HepG2 (cell line): Measurements from ENCODE around the gene SHBG. TPM values are rescaled to one million over a fixed set of nuclear protein-coding genes. Genes with fewer than 3 reads are reported as not detected.

Experiments used
- ATAC-seq: fragments of 200-7000 bp; cut with Tn5 transposase; 3 replicates; pipeline ENCODE4 v1.9.1; 2020; ENCODE audit warnings: mild to moderate bottlenecking, moderate library complexity
- BruUV-seq: library from RNA; stranded (reverse); fragments of 400-500 nt; replicated peaks from 2 replicates; lab custom pipeline; 2021; lab: Mats Ljungman, UMichigan
- CTCF ChIA-PET: fragments of 300-600 bp; formaldehyde crosslinking; extraction: SDS; loops from one replicate; lab custom pipeline; 2021; ENCODE audit warnings: low total read pairs, inconsistent platforms, low intra/inter-chr PET ratio; lab: Yijun Ruan, JAX
- POLR2A ChIA-PET: fragments of 350-600 bp; sonication (Branson Sonifier 250); formaldehyde crosslinking; loops from one replicate; lab custom pipeline; 2020; ENCODE audit warnings: antibody characterized with exemption, inconsistent platforms; lab: Yijun Ruan, JAX
- DNase-seq: peaks from one replicate; pipeline ENCODE4 v3.0.0-alpha.2; 2015; ENCODE audit warnings: low spot score
- FAIRE-seq: peaks from 3 replicates; lab custom pipeline; 2011; peaks lifted over from hg19 to GRCh38; lab: Jason Lieb, UNC
- H2AFZ ChIP-seq: one replicate; pipeline ENCODE4 v1.6.1; 2011; ENCODE audit warnings: low read length, inconsistent platforms
- H3K27ac ChIP-seq: fragments of 300-600 bp; 3 replicates; pipeline ENCODE4 v1.8.0; 2011; ENCODE audit warnings: mixed run types, mild to moderate bottlenecking, mixed read lengths, low read length, inconsistent platforms; ENCODE audit not compliant: insufficient read depth; ENCODE audit errors: extremely low read length
- H3K27me3 ChIP-seq, 2 experiments: fragments of 200-600 bp in 1 of 2; 2 replicates in 1 of 2; 3 replicates in 1 of 2; pipeline versions ENCODE4 v1.6.0 to v1.8.0; 2011; ENCODE audit warnings: low read length in 2 of 2, mild to moderate bottlenecking in 2 of 2, moderate library complexity in 2 of 2, inconsistent platforms in 1 of 2; ENCODE audit not compliant: insufficient read depth in 2 of 2, control insufficient read depth in 1 of 2
- H3K36me3 ChIP-seq, 2 experiments: fragments of 200-600 bp in 1 of 2; replicated peaks in 1 of 2; 2 replicates in 1 of 2; 3 replicates in 1 of 2; pipeline versions ENCODE4 v1.5.1 to v1.8.0; 2011; ENCODE audit warnings: low read length in 2 of 2, inconsistent platforms in 1 of 2; ENCODE audit not compliant: insufficient read depth in 2 of 2, control insufficient read depth in 1 of 2
- H3K4me1 ChIP-seq: 2 replicates; pipeline ENCODE4 v1.5.1; 2012; ENCODE audit warnings: low read length, inconsistent platforms; ENCODE audit not compliant: insufficient read depth
- H3K4me2 ChIP-seq: 2 replicates; pipeline ENCODE4 v1.6.0; 2011; ENCODE audit warnings: low read depth, low read length, inconsistent platforms
- H3K4me3 ChIP-seq, 3 experiments: fragments of 200-600 bp in 1 of 3; sonication (generic), shearing (Covaris generic) in 1 of 3; replicated peaks in 1 of 3; 2 replicates each; pipeline ENCODE4 v1.5.1; 2011 to 2016; ENCODE audit warnings: low read length in 3 of 3, inconsistent platforms in 2 of 3, low read depth in 2 of 3, mild to moderate bottlenecking in 2 of 3, control low read depth in 1 of 3, mixed read lengths in 1 of 3; ENCODE audit not compliant: insufficient read depth in 1 of 3
- H3K79me2 ChIP-seq: one replicate; pipeline ENCODE4 v1.6.1; 2011; ENCODE audit warnings: low read length, inconsistent platforms; ENCODE audit not compliant: insufficient read depth
- H3K9ac ChIP-seq: 2 replicates; pipeline ENCODE4 v1.6.0; 2011; ENCODE audit warnings: mild to moderate bottlenecking, low read depth, low read length, inconsistent platforms; ENCODE audit not compliant: insufficient read depth
- H3K9me3 ChIP-seq: 2 replicates; pipeline ENCODE4 v1.5.1; 2012; ENCODE audit warnings: mild to moderate bottlenecking, low read length
- H4K20me1 ChIP-seq: 2 replicates; pipeline ENCODE4 v1.6.0; 2011; ENCODE audit warnings: inconsistent platforms, mild to moderate bottlenecking, low read length, moderate library complexity; ENCODE audit not compliant: insufficient read depth
- GABPB1 ChIP-seq: IDR thresholded peaks from 2 replicates; pipeline ENCODE4 v1.6.1; 2016; ENCODE audit warnings: mild to moderate bottlenecking, missing genetic modification reagents, moderate library complexity, missing compliant biosample characterization
- HNF4A ChIP-seq: sonication (generic); formaldehyde crosslinking; IDR thresholded peaks from 2 replicates; pipeline ENCODE4 v1.4.0; 2020; ENCODE audit warnings: missing genetic modification reagents
- MEF2D ChIP-seq: sonication (generic); formaldehyde crosslinking; IDR thresholded peaks from 2 replicates; pipeline ENCODE4 v1.5.1; 2020; ENCODE audit warnings: mild to moderate bottlenecking, missing genetic modification reagents
- MEIS2 ChIP-seq: sonication (generic); formaldehyde crosslinking; IDR thresholded peaks from 2 replicates; pipeline ENCODE4 v1.9.0; 2021; ENCODE audit warnings: mild to moderate bottlenecking, missing genetic modification reagents
- NFKB2 ChIP-seq: sonication (generic); formaldehyde crosslinking; IDR thresholded peaks from 2 replicates; pipeline ENCODE4 v1.4.0; 2020; ENCODE audit warnings: missing genetic modification reagents, borderline replicate concordance
- NFYC ChIP-seq: IDR thresholded peaks from 2 replicates; pipeline ENCODE4 v1.6.1; 2016; ENCODE audit warnings: missing genetic modification reagents, missing compliant biosample characterization
- POLR2G ChIP-seq: fragments of 200-400 bp; formaldehyde crosslinking; IDR thresholded peaks from 2 replicates; pipeline ENCODE4 v1.6.1; 2018; ENCODE audit warnings: mild to moderate bottlenecking, low read depth, low read length, moderate library complexity
- SIX4 ChIP-seq: sonication (generic); formaldehyde crosslinking; IDR thresholded peaks from 2 replicates; pipeline ENCODE4 v1.4.0; 2020; ENCODE audit warnings: missing genetic modification reagents
- STAG1 ChIP-seq: sonication (generic); formaldehyde crosslinking; IDR thresholded peaks from 2 replicates; pipeline ENCODE4 v1.4.0; 2020; ENCODE audit warnings: missing genetic modification reagents
- ZBTB7A ChIP-seq: sonication (generic); formaldehyde crosslinking; IDR thresholded peaks from 2 replicates; pipeline ENCODE4 v1.8.0; 2022; ENCODE audit warnings: mild to moderate bottlenecking, missing genetic modification reagents
- ZFX ChIP-seq: sonication (generic); formaldehyde crosslinking; IDR thresholded peaks from 2 replicates; pipeline ENCODE4 v1.4.0; 2020; ENCODE audit warnings: mild to moderate bottlenecking, low read depth, missing genetic modification reagents, moderate library complexity
- ZNF484 ChIP-seq: sonication (generic); formaldehyde crosslinking; IDR thresholded peaks from 2 replicates; pipeline ENCODE4 v1.5.1; 2020; ENCODE audit warnings: mild to moderate bottlenecking, low read depth, missing genetic modification reagents, borderline replicate concordance
- ZNF607 ChIP-seq: sonication (generic); formaldehyde crosslinking; IDR thresholded peaks from 2 replicates; pipeline ENCODE4 v1.5.1; 2020; ENCODE audit warnings: missing genetic modification reagents, mild to moderate bottlenecking, borderline replicate concordance
- ZNF768 ChIP-seq: sonication (generic); formaldehyde crosslinking; IDR thresholded peaks from 2 replicates; pipeline ENCODE4 v1.4.0; 2020; ENCODE audit warnings: missing genetic modification reagents
- ZNF891 ChIP-seq: sonication (generic); formaldehyde crosslinking; IDR thresholded peaks from 2 replicates; pipeline ENCODE4 v1.5.0; 2020; ENCODE audit warnings: mild to moderate bottlenecking, missing genetic modification reagents
- WGBS: methylation state at CpG from one replicate; pipeline ENCODE4 v1.1.6; 2017; ENCODE audit warnings: low lambda C conversion rate; 5-methylcytosine and 5-hydroxymethylcytosine counted together
- in situ Hi-C: cut with HindIII; loops from 2 replicates; pipeline ENCODE4 v1.10.0; 2017; ENCODE audit warnings: low pct_unique_long_range_greater_than_20kb; ENCODE audit not compliant: extremely low pct_ligation_motif_present
- intact Hi-C: fragments of 100-400 bp; cut with micrococcal nuclease; formaldehyde crosslinking; loops from one replicate; pipeline ENCODE4 v1.10.0; 2022; ENCODE audit not compliant: unreplicated experiment
- polyA plus RNA-seq, 8 experiments: library from polyadenylated mRNA; depleted of rRNA in 3 of 8; stranded (reverse) in 7 of 8; unstranded in 1 of 8; fragments of >200 nt; fragmentation: Illumina TruSeq in 4 of 8; extraction: Trizol in 4 of 8; gene quantifications; 2 replicates each; pipeline versions ENCODE4 v1.2.1 to v1.2.3, GENCODE V29; 2011 to 2016; ENCODE audit warnings: low read depth in 4 of 8, missing spikeins in 1 of 8, mixed read lengths in 1 of 8; ENCODE audit not compliant: insufficient read depth in 1 of 8
- total RNA-seq, 5 experiments: library from RNA; depleted of rRNA; stranded (reverse); fragments of >200 nt; fragmentation: Illumina TruSeq; extraction: Trizol; gene quantifications; 2 replicates each; pipeline ENCODE4 v1.2.3, GENCODE V29; 2016; ENCODE audit warnings: low read depth in 1 of 5
- TF ChIP-seq, protein P1 (sequence below): IDR thresholded peaks from 2 replicates; pipeline ENCODE4 v1.6.1; 2016; ENCODE audit warnings: low read depth, control low read depth
- TF ChIP-seq, protein P2 (sequence below): IDR thresholded peaks from 2 replicates; pipeline ENCODE4 v1.6.1; 2012; ENCODE audit warnings: inconsistent platforms
- TF ChIP-seq, protein P3 (sequence below): sonication (generic); formaldehyde crosslinking; IDR thresholded peaks from 2 replicates; pipeline ENCODE4 v1.5.0; 2020; ENCODE audit warnings: mild to moderate bottlenecking, missing genetic modification reagents, moderate library complexity

The SHBG gene
- total and polyA plus RNA-seq, 2 of the 13 experiments (the other 11 are each of a cell fraction or from before 2014, with no cell fraction given): 4.0 to 6.1 TPM

DNA sequence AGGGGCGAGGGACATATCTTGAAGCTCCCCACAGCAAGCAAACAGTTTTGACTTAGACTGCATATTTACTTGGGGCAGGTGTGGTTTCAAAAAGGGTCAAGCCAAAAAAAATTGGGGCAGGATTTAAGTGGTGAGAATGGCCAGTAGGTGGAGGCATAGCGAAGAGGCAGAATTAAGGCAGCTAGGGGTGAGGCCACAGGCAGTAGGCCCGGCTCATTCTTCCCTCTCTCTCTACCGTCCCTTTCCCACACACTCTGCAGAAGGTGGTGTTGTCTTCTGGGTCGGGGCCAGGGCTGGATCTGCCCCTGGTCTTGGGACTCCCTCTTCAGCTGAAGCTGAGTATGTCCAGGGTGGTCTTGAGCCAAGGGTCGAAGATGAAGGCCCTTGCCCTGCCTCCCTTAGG, 2.6 kb downstream of the SHBG start (continued):
- TF ChIP-seq, protein P1, sequence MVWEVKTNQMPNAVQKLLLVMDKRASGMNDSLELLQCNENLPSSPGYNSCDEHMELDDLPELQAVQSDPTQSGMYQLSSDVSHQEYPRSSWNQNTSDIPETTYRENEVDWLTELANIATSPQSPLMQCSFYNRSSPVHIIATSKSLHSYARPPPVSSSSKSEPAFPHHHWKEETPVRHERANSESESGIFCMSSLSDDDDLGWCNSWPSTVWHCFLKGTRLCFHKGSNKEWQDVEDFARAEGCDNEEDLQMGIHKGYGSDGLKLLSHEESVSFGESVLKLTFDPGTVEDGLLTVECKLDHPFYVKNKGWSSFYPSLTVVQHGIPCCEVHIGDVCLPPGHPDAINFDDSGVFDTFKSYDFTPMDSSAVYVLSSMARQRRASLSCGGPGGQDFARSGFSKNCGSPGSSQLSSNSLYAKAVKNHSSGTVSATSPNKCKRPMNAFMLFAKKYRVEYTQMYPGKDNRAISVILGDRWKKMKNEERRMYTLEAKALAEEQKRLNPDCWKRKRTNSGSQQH (CRISPR knock-in tag): no peak
- TF ChIP-seq NFKB2 (CRISPR knock-in tag) (peak; percentile 0; the same call in 1 of the 2 replicates), ZFX (CRISPR knock-in tag) (peak; percentile 22), NFYC (CRISPR knock-in tag) (peak; percentile 5; the same call in 1 of the 2 replicates), ZNF607 (CRISPR knock-in tag) (peak; percentile 45; the same call in 1 of the 2 replicates)
- TF ChIP-seq, protein P2, sequence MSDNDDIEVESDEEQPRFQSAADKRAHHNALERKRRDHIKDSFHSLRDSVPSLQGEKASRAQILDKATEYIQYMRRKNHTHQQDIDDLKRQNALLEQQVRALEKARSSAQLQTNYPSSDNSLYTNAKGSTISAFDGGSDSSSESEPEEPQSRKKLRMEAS: 0 out of 2 replicates have a peak, but pooled peaks have one; percentile 5

DNA sequence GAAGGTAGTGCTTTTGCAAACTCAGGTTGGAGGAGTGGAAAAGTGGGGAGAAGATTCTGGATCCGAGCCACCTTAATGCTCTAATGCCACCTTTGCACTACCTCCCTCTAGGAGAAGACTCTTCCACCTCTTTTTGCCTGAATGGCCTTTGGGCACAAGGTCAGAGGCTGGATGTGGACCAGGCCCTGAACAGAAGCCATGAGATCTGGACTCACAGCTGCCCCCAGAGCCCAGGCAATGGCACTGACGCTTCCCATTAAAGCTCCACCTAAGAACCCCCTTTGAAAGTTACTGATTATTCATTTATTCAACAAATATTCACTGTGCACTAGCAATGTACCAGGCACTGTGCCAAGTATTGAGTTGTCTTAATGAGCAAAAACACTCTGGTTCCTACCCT, 3.2 kb downstream of the SHBG start:
- H3K4me1 ChIP-seq: peaks cover 53% of the 10 kb centered on the region
- DNase-seq (peak; percentile 42), FAIRE-seq (no peak), ATAC-seq (peak; percentile 64)
- in situ Hi-C loops: loop anchor here (5.0 kb wide), 2 partner anchors 54 to 84 kb away; partner anchors contain the start of genes DNAH2, TP53 and WRAP53
- 14% methylated on average over 2 of the region's 2 CpGs for WGBS
- no peak overlapping the region for H3K9ac ChIP-seq
- ChIA-PET CTCF (interaction anchor here (0.7 to 2.5 kb wide), 3 partner anchors 40 to 55 kb away, joined by 3 to 12 read pairs (median 5); partner anchors contain the start of genes TP53 and WRAP53), POLR2A (interaction anchor here (1.3 to 4.4 kb wide), 4 partner anchors 18 to 54 kb away, joined by 4 to 56 read pairs (median 14); partner anchors contain the start of genes ATP1B2, CD68, FXR2 and TP53)
- H3K79me2 ChIP-seq: no peaks in the 10 kb centered on the region
- intact Hi-C loops: loop anchor here (5.0 kb wide), 2 partner anchors 39 to 54 kb away; partner anchors contain the start of genes TP53 and WRAP53
- no peak overlapping the region for H3K27ac ChIP-seq
- H3K27me3 ChIP-seq: no peaks in the 10 kb centered on the region; a peak in 1 of 5 replicates
- H2AFZ ChIP-seq: no peak overlapping the region
- H3K4me2 ChIP-seq: peak overlapping the region; percentile 86; the same call in 1 of the 2 replicates
- H3K36me3 ChIP-seq: no peaks in the 10 kb centered on the region
- no peaks in the 10 kb centered on the region for H3K9me3 ChIP-seq
- H4K20me1 ChIP-seq: no peaks in the 10 kb centered on the region
- H3K4me3 ChIP-seq: no peak overlapping the region
- no TSS peak for BruUV-seq
- TF ChIP-seq, protein P3, sequence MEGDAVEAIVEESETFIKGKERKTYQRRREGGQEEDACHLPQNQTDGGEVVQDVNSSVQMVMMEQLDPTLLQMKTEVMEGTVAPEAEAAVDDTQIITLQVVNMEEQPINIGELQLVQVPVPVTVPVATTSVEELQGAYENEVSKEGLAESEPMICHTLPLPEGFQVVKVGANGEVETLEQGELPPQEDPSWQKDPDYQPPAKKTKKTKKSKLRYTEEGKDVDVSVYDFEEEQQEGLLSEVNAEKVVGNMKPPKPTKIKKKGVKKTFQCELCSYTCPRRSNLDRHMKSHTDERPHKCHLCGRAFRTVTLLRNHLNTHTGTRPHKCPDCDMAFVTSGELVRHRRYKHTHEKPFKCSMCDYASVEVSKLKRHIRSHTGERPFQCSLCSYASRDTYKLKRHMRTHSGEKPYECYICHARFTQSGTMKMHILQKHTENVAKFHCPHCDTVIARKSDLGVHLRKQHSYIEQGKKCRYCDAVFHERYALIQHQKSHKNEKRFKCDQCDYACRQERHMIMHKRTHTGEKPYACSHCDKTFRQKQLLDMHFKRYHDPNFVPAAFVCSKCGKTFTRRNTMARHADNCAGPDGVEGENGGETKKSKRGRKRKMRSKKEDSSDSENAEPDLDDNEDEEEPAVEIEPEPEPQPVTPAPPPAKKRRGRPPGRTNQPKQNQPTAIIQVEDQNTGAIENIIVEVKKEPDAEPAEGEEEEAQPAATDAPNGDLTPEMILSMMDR (CRISPR knock-in tag): peak; percentile 39
- no peak for TF ChIP-seq ZNF891 (CRISPR knock-in tag)
- 0 out of 2 replicates have a peak, but pooled peaks have one; percentile 44 for TF ChIP-seq HNF4A
- TF ChIP-seq ZNF768 (CRISPR knock-in tag): no peak
- no peak for TF ChIP-seq SIX4
- 0 out of 2 replicates have a peak, but pooled peaks have one; percentile 12 for TF ChIP-seq MEIS2 (CRISPR knock-in tag)
- no peak for TF ChIP-seq GABPB1
- TF ChIP-seq POLR2G: no peak
- no peak for TF ChIP-seq ZBTB7A (CRISPR knock-in tag)
- no peak for TF ChIP-seq ZNF484 (CRISPR knock-in tag)
- TF ChIP-seq, protein P1 (CRISPR knock-in tag): no peak
- TF ChIP-seq MEF2D: no peak
- peak; percentile 27; the same call in 1 of the 2 replicates for TF ChIP-seq STAG1 (CRISPR knock-in tag)
